Lower lobe of right lung (tissue), 2 donors: Measurements from ENCODE around the gene KIR3DL1. TPM values are rescaled to one million over a fixed set of nuclear protein-coding genes. Genes with fewer than 3 reads are reported as not detected.

Source experiments
- ATAC-seq, 2 donors: fragments of 200-7000 bp; cut with Tn5 transposase; one replicate each; pipeline ENCODE4 v1.9.1; 2020 to 2022; ENCODE audit warnings: mild to moderate bottlenecking in 2 of 2, moderate library complexity in 2 of 2
- DNase-seq: peaks from one replicate; pipeline ENCODE4 v3.0.0-alpha.2; 2020
- H3K27ac ChIP-seq: fragments of 200-600 bp; one replicate; pipeline ENCODE4 v1.8.0; 2022
- H3K27me3 ChIP-seq: fragments of 200-600 bp; one replicate; pipeline ENCODE4 v1.8.0; 2022; ENCODE audit warnings: low read depth
- H3K36me3 ChIP-seq: fragments of 200-600 bp; one replicate; pipeline ENCODE4 v1.8.0; 2022; ENCODE audit warnings: mild to moderate bottlenecking
- H3K4me1 ChIP-seq: fragments of 200-600 bp; one replicate; pipeline ENCODE4 v1.8.0; 2022
- H3K4me3 ChIP-seq: fragments of 200-600 bp; one replicate; pipeline ENCODE4 v1.8.0; 2022; ENCODE audit warnings: mild to moderate bottlenecking
- H3K9me3 ChIP-seq: fragments of 200-600 bp; one replicate; pipeline ENCODE4 v1.8.0; 2022
- CTCF ChIP-seq: fragments of 200-600 bp; IDR thresholded peaks from one replicate; pipeline ENCODE4 v1.8.0; 2022; ENCODE audit warnings: antibody characterized with exemption, mild to moderate bottlenecking
- intact Hi-C: fragments of 100-400 bp; cut with DNase I; formaldehyde crosslinking; loops from one replicate; pipeline ENCODE4 v1.11.0; 2022
- total RNA-seq: library from RNA; stranded (reverse); fragmentation: NEBNext Ultra II Directional; extraction: Animal tissue kit (Norgen Biotek cat#: 25700); gene quantifications from one replicate; pipeline ENCODE4 v1.2.1, GENCODE V29; 2021
- donor health status: DM: no; HTN: yes; CAD: no; lungs with severe emphysema.

The KIR3DL1 gene
- total RNA-seq, 1 donor from 2014 or later: 0.71 TPM

- DNase-seq (no peak), ATAC-seq (no peak)
- intact Hi-C loops: no loop called here
- H3K27ac ChIP-seq: no peak overlapping the region
- no peaks in the 10 kb centered on the region for H3K4me1 ChIP-seq
- no peaks in the 10 kb centered on the region for H3K36me3 ChIP-seq
- peaks cover 8% of the 10 kb centered on the region for H3K27me3 ChIP-seq
- no peak overlapping the region for H3K4me3 ChIP-seq
- no peaks in the 10 kb centered on the region for H3K9me3 ChIP-seq
- no peak for TF ChIP-seq CTCF
Measured at GRCh38 chr19:54871696-54872095, 55.4 kb downstream of the KIR3DL1 start.

- Histone ChIP-seq H3K36me3 (no peaks in the 10 kb centered on the region), H3K4me3 (no peak within 1 kb of the TSS), H3K27ac (no peak within 1 kb of the TSS), H3K9me3 (no peaks in the 10 kb centered on the region), H3K4me1 (no peaks in the 10 kb centered on the region), H3K27me3 (peaks cover 8% of the 10 kb centered on the region)
- intact Hi-C loops: no loop called here
- no peak for DNase-seq
- no peak for TF ChIP-seq CTCF
- peak in 1 of 2 donors; percentile 14 for ATAC-seq
Measured at GRCh38 chr19:54873990-54874389, 57.7 kb downstream of the KIR3DL1 start, which contains the start of gene FCAR. TSS of gene FCAR (plus strand) at chr19:54874235. CDS start at chr19:54874290, 55 bp downstream.

DNA sequence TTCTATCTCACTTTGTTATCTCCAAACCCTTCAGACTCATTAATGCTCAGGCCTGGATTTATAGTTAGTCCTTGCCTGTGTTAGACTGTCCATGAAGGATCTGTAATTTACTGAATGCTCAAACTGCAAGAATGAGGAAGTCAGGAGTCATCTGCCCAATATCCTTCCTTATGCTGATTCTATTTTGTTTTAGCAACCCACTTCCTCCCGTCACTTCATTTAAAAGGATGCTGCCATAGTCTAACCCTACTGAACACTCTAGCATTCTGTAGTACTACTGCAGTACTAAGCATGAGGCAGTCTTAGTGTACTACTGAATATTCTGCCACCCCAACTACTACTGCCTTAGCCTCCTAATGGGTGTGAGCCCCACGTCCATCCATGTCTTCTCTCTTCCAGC lies 59.2 kb downstream of the KIR3DL1 start:
- Histone ChIP-seq H3K9me3 (no peaks in the 10 kb centered on the region), H3K4me1 (no peaks in the 10 kb centered on the region), H3K36me3 (no peaks in the 10 kb centered on the region), H3K27me3 (peaks cover 7% of the 10 kb centered on the region), H3K4me3 (no peak overlapping the region), H3K27ac (no peak overlapping the region)
- DNase-seq (no peak), ATAC-seq (peak; percentile 44 to 73)
- intact Hi-C loops: no loop called here
- no peak for TF ChIP-seq CTCF

DNA sequence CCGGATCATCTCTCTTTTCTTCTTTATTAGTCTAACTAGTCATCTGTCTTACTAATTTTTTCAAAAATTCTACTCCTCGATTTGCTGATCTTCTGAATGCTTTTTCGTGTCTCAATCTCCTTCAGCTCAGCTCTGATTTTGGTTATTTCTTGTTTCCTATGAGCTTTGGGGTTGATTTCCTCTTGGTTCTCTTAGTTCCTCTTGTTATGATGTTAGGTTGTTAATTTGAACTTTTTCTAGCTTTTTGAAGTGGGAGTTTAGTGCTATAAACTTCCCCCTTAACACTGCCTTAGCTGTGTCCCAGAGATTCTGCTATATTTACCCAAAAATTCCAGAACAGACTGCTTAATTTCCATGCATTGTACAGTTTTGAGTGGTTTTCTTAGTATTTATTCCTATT lies 61.2 kb downstream of the KIR3DL1 start:
- DNase-seq (no peak), ATAC-seq (no peak)
- no peaks in the 10 kb centered on the region for H3K36me3 ChIP-seq
- peaks cover 8% of the 10 kb centered on the region for H3K27me3 ChIP-seq
- H3K27ac ChIP-seq: no peak overlapping the region
- no peak overlapping the region for H3K4me3 ChIP-seq
- intact Hi-C loops: no loop called here
- no peaks in the 10 kb centered on the region for H3K4me1 ChIP-seq
- H3K9me3 ChIP-seq: no peaks in the 10 kb centered on the region
- no peak for TF ChIP-seq CTCF

Other genes starting within 250 kb of the KIR3DL1 start
- 25.3 TPM for gene LILRA2, start 242.7 kb upstream of the KIR3DL1 start, total RNA-seq
- gene LILRA1, start 222.8 kb upstream of the KIR3DL1 start, total RNA-seq: 7.6 TPM
- 43.3 TPM for gene LILRB1, start 186.0 kb upstream of the KIR3DL1 start, total RNA-seq
- gene LILRB4, start 153.5 kb upstream of the KIR3DL1 start, total RNA-seq: 43.7 TPM
- not detected for gene KIR3DL3, start 92.0 kb upstream of the KIR3DL1 start, total RNA-seq
- 0.38 TPM for gene KIR2DL3, start 78.0 kb upstream of the KIR3DL1 start, total RNA-seq
- gene KIR2DL1, start 46.7 kb upstream of the KIR3DL1 start, total RNA-seq: 0.83 TPM
- 0.38 TPM for gene KIR2DL4, start 12.9 kb upstream of the KIR3DL1 start, total RNA-seq
- 0.38 TPM for gene KIR2DS4, start 16.2 kb downstream of the KIR3DL1 start, total RNA-seq
- not detected for gene KIR3DL2, start 34.0 kb downstream of the KIR3DL1 start, total RNA-seq
- gene FCAR, start 57.8 kb downstream of the KIR3DL1 start, total RNA-seq: 6.7 TPM
- gene NCR1, start 89.7 kb downstream of the KIR3DL1 start, total RNA-seq: 2.4 TPM
- 0.15 TPM for gene NLRP7, start 131.1 kb downstream of the KIR3DL1 start, total RNA-seq
- gene NLRP2, start 149.9 kb downstream of the KIR3DL1 start, total RNA-seq: 22.7 TPM
- gene GP6, start 221.8 kb downstream of the KIR3DL1 start, total RNA-seq: 0.95 TPM
- 26.0 TPM for gene RDH13, start 246.7 kb downstream of the KIR3DL1 start, total RNA-seq